Transverse colon (tissue), 4 donors: Measurements from ENCODE around the gene C20orf173.

Source experiments
- EP300 ChIP-seq: sonication (generic); formaldehyde crosslinking; IDR thresholded peaks from one replicate; pipeline ENCODE4 v1.6.1; 2017; ENCODE audit warnings: antibody characterized with exemption, low read depth
- POLR2AphosphoS5 ChIP-seq, 3 donors: sonication (generic); formaldehyde crosslinking; IDR thresholded peaks; one replicate each; pipeline ENCODE4 v1.6.1; 2016; ENCODE audit warnings: antibody characterized with exemption in 3 of 3
- TF ChIP-seq, protein P1 (sequence below), 5 experiments: fragments of 200-600 bp in 3 of 5; fragments of 450-650 bp in 2 of 5; sonication (generic) in 3 of 5; IDR thresholded peaks; 1 replicate in 2 of 5; 2 replicates in 3 of 5; pipeline ENCODE4 v1.5.1; 2016 to 2017; ENCODE audit warnings: antibody characterized with exemption in 5 of 5, inconsistent platforms in 3 of 5, mild to moderate bottlenecking in 2 of 5, moderate library complexity in 1 of 5

DNA sequence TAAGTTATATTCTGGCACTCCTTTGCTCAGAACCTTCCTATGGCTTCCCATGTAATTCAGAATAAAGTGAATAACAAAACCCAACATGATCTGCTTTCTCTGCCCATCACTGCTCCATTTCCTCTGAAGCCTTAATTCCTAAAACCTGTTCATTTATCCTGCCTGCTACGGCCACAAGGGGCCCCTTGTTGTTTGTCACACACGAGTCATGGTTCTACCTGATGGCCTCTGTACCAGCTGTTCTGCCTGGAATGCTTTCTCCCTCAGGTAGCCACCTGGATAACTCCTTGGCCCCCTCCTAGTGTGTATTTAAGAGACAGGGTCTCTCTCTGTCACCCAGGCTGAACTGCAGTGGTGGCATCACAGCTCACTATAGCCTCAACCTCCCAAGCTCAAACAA is 39.2 kb upstream of the C20orf173 start:
- TF ChIP-seq, protein P1, sequence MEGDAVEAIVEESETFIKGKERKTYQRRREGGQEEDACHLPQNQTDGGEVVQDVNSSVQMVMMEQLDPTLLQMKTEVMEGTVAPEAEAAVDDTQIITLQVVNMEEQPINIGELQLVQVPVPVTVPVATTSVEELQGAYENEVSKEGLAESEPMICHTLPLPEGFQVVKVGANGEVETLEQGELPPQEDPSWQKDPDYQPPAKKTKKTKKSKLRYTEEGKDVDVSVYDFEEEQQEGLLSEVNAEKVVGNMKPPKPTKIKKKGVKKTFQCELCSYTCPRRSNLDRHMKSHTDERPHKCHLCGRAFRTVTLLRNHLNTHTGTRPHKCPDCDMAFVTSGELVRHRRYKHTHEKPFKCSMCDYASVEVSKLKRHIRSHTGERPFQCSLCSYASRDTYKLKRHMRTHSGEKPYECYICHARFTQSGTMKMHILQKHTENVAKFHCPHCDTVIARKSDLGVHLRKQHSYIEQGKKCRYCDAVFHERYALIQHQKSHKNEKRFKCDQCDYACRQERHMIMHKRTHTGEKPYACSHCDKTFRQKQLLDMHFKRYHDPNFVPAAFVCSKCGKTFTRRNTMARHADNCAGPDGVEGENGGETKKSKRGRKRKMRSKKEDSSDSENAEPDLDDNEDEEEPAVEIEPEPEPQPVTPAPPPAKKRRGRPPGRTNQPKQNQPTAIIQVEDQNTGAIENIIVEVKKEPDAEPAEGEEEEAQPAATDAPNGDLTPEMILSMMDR (IDR thresholded peaks at IDR 0.05), result peak in 4 of 5 experiments; percentile 25 to 42 (median 28)
- no peak for TF ChIP-seq POLR2AphosphoS5 (IDR thresholded peaks at IDR 0.05)
- no peak for TF ChIP-seq EP300
